Measurements from ENCODE around the gene EPB41L5.
A peak's percentile ranks its signal among the peaks of the same experiment; 100 is the strongest.
"Not testable (repeated sequence)": the region's sequence is repeated elsewhere in the genome, so short reads cannot be mapped to it uniquely, and the experiment has no call there.

Gene EPB41L5

GRCh38 chr2:120142528-120143219 lies 129.8 kb downstream of the EPB41L5 start:
- DNase-seq = no peak

- no peak for DNase-seq
Measured at GRCh38 chr2:120148229-120148628, 135.4 kb downstream of the EPB41L5 start.

- no peak for DNase-seq
Measured at GRCh38 chr2:120148669-120149068, 135.8 kb downstream of the EPB41L5 start.

- DNase-seq = no peak
Measured at GRCh38 chr2:120149406-120149805, 136.5 kb downstream of the EPB41L5 start.

- DNase-seq = no peak
Measured at GRCh38 chr2:120150040-120150482, 137.2 kb downstream of the EPB41L5 start.

- no peak for DNase-seq
Measured at GRCh38 chr2:120155308-120155707, 142.4 kb downstream of the EPB41L5 start.

GRCh38 chr2:120158658-120159057 lies 145.8 kb downstream of the EPB41L5 start:
- DNase-seq = not testable (repeated sequence)

GRCh38 chr2:120161190-120161589 lies 148.3 kb downstream of the EPB41L5 start:
- DNase-seq = no peak

- no peak for DNase-seq
Measured at GRCh38 chr2:120162716-120163115, 149.8 kb downstream of the EPB41L5 start.

- DNase-seq = no peak
Measured at GRCh38 chr2:120167272-120167671, 154.4 kb downstream of the EPB41L5 start.

- DNase-seq = no peak
Measured at GRCh38 chr2:120169020-120169419, 156.1 kb downstream of the EPB41L5 start.

- DNase-seq = no peak
Measured at GRCh38 chr2:120174963-120175581, 162.2 kb downstream of the EPB41L5 start.

- no peak for DNase-seq
Measured at GRCh38 chr2:120176526-120176925, 163.6 kb downstream of the EPB41L5 start.

GRCh38 chr2:120177001-120177621 lies 164.2 kb downstream of the EPB41L5 start:
- peak; percentile 81 for DNase-seq

GRCh38 chr2:120177973-120178372 lies 165.1 kb downstream of the EPB41L5 start:
- DNase-seq = no peak

GRCh38 chr2:120179396-120179795 lies 166.5 kb downstream of the EPB41L5 start:
- no peak for DNase-seq

GRCh38 chr2:120180066-120180465 lies 167.2 kb downstream of the EPB41L5 start:
- DNase-seq = no peak

- DNase-seq = no peak
Measured at GRCh38 chr2:120182019-120182560, 169.2 kb downstream of the EPB41L5 start.

GRCh38 chr2:120189189-120189588 lies 176.3 kb downstream of the EPB41L5 start:
- no peak for DNase-seq

- DNase-seq = no peak
Measured at GRCh38 chr2:120192280-120192679, 179.4 kb downstream of the EPB41L5 start.

- no peak for DNase-seq
Measured at GRCh38 chr2:120195553-120195952, 182.7 kb downstream of the EPB41L5 start.

GRCh38 chr2:120199817-120200459 lies 187.1 kb downstream of the EPB41L5 start:
- not testable (repeated sequence) for DNase-seq

Measured in stimulated activated CD4-positive, alpha-beta T cell treated with anti-CD3 and anti-CD28 coated beads, Interleukin-1b, Interleukin-23, amount 100 ng/mL, for 48 hours (primary cell).